HG03280 (cell line): Measurements from ENCODE around the gene EDA.
"Not testable (repeated sequence)": the region's sequence is repeated elsewhere in the genome, so short reads cannot be mapped to it uniquely, and the experiment has no call there.

Experiments
- ATAC-seq: cut with Tn5 transposase; IDR thresholded peaks from one replicate; pipeline ENCODE4 v1.9.1; 2021; ENCODE audit warnings: mild to moderate bottlenecking, moderate library complexity; ENCODE audit not compliant: unreplicated experiment

EDA gene

DNA sequence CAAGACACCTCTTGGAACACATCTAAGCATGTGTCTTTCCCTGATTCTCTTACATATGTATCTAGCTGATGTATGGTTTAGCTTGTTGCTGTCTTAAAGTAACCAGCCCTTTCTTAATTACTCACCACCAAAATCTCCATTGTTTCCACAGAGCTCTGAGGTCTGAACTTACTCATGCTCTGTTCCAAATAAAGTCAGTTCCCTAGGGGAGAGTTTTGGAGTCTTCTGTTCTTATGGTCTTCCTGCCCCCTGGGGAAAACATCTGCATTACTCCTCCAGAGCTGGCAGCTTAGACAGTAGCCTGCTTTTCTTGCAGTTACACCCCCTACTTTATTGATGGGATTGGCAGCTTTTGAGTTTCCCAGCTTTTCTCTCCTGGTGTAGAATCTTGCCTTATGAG lies 125.8 kb downstream of the EDA start:
- no peak for ATAC-seq

DNA sequence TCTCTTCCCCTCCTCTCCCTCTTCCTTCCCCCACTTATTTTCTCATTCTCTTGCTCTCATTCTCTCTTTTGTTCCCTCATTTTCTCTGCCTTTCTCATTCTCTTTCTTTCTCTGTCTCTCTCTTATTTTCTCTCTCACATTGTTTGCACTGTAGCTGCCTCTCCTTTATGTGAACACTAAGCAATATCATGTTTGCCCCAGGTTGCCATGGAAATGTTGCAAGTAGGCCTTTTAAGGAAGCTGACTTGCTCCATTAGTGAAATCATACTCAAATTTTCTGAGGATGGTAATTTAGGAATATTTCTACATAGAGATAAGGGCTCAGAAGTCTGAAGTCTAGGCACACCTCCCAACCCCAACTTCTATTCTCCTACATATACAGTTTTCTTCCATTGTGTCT lies 130.1 kb downstream of the EDA start:
- ATAC-seq, result no peak

DNA sequence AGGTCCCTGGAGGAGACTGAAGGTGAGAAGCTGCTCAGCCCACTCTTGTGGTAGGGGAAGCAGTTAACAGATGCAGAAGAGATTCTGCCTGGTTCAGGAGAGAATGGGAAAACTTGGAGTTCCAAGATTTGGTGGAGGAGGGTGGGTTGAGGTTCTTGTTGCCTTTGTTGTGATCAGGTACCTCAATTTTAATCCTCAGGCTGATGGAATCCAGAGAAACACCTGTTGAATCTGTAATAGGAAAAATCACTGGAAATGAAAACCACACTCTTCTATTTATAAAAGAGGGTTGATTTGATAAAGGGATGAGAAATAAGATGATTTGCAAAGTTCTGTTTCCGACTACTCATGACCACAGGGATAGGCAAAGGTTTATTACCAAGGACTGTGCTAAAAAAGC lies 132.1 kb downstream of the EDA start:
- ATAC-seq, result no peak

DNA sequence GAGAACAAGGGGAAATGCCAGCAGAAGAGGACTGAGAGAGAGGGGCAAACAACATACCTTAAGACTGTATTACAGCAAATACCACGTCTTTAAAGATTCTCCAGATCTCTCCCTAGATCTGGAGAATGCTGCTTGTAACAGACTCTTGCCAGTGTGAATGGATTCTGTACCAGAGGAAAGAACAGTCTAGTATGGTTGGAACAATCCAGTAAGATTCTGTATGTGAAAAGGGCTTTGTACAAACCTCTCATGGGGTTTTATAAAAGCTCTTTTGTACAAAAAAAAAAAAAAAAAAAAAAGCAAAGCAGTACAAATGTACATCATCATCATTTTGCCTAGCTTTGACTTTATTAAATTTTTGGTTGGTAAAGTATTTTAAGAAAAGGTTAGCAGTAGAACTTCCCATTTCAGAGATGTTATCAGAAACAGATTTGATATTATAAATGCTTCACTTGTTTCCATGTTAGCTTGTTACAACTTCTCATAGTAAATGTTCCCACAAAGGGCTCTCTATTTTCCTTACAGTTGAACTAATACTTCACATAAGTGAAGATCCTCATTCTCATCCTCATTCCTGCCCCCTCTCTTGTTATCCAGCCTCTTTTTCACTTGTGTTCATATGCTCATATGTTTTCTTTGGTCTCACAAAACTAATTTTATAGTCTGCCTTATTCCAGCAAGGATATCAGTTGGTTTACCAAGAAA lies 144.2 kb downstream of the EDA start:
- ATAC-seq, result no peak

DNA sequence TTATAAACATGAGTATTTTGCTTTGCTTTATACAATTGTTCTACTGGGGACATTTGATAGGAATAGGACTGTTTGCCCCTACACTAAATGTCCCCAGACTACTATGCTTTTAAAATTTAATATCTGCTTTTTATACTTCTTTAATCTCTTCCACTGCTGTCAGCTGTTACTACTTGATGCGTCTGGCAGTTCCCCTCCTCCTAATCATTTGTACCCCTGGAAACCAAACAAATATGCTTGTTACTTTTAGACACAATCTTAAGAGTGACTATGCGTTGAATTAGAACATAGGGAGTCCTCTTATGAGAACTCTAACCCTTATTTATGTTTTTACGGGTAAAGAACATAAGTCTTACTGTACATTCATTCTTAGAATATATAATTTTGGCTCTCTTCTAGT lies 145.7 kb downstream of the EDA start:
- no peak for ATAC-seq

DNA sequence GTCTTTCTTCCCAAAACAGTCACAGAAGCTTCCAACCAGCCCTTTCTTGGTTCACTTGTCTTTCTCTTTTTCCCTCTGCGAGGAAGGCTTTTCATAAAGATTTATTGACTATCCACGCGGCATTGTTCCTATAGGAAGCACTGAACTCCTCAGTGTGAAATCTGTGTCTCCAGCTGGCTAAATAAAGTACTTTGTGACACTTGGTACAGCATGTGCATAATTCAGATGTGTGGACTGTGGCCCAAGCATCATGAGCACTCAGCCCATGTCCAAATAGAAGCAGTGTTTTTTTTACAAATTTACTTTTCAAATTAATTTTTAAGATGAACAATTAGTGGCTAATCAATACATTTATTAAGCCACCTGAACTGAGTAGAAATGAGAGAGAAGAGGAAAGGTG lies 146.4 kb downstream of the EDA start:
- ATAC-seq, result no peak

DNA sequence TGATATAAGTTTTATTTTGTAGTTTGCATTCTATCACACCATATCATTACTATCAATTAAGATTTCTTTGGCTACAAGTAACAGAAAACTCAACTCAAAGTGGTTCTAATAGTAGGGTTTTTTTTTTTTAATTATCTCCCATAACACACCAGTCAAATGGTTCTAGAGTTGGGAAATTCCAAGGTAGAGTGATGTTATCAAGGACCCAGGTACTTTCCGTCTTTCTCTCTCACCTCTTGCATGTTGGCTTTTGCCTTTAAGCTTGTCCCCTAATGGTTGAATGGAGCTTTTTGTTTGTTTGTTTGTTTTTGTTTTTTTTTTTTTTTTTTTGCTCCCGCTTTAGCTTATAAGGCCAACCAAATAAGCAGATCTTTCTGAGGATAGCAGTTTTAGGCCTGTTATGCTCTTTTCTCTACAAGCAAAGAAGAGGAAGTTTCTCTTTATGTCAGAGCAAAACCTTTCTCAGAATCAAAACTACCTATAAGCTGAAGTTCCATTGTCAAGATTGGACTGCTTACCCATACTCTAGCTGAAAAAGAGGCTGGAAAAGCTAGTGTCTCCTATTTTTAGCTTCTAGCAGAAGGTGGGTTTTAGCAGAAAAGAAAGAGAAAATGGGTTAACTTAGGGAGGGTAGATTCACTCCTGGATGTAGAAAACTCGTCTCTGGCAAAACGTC lies 177.5 kb downstream of the EDA start:
- no peak for ATAC-seq

DNA sequence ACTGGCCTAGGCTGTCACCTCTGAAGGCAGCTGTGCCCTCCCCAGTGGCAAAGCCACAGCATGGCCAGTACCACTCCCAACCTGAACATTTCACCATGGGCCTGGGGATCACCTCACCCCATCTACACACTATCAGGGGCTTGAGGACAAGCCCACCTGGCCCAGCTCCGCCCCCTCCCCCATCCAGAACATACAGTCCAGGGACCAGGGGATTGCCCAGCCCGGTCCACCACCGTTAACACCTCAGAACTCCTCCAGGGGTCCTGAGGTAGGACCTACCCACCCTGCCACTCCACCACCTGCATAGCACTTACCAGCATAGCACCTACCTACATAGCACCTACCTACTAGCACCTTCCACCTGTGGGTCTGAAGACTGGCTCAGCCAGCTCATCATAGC lies 179.8 kb downstream of the EDA start:
- ATAC-seq, result no peak

DNA sequence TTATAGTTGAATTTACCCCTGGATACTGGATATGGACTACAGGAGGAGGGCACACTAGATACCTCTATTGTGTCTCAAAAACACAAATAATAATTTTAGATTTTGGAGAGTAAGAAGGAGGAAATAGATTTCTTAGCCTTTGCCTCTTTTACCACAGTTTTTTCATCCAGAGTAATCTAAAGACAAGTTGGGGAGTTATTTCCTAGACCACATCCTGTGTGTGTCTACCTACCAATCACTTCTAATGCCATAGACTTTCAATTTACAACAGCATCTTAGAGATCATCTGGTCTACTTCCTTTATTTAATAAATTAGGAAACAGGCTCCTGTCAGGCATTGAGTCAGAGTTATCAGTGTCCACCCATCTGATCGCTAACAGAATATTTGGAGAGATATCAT lies 191.5 kb downstream of the EDA start:
- no peak for ATAC-seq

DNA sequence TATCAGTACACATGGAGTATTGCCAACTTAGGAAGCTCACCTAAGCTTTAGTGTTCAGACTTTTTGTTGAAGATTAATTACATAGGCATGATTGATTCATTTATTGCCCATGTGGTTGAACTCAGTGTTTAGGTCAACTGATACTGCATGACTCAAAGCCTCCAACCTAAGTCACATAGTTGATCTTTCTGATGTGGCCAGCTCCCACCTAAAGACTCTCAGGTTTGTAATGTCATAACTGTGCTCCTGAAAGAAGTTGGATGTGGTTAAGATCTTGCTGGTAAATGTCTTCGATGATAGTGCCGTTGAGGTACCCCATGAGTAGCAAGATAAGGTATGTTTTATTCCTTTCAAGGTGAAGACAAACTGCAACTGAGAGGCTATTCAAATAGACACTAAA lies 192.5 kb downstream of the EDA start:
- ATAC-seq, result no peak

DNA sequence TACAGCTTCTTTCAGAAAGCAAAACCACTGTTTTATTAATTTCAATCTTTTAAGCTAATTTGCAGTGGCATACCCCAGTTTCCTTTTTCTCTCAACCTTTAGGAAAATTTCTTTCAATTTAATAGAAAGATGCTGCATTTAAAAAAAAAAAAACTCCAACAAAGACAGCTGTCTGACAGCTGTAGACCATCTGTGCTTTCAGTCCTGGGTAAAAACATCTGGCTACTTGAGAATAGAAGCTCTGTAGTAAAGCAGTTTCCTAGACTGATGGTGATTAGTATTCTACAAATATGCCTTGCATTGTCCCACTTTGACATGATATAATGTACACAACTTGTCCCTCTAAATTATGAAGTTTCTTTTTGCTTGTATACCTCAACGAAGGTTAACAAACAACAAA lies 197.8 kb downstream of the EDA start:
- no peak for ATAC-seq

DNA sequence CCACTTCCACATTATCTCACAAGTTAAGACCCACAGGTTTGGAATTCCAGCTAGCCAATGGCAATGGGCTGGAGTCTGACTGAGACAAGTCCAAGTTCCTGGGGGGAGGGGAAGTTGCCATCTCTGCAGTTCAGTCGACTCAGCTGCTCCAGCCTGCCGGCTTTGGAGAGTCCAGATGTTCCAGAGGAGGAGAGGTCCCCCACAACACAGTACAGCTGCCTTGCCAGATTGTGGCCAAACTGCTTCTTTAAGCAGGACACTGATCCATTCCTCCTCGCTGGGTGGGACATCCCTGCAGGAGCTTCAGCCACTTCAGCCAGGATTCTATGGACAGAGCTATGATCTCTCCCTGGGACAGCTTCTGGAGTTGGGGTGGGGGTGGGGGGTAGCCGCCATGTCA lies 199.2 kb downstream of the EDA start:
- no peak for ATAC-seq

DNA sequence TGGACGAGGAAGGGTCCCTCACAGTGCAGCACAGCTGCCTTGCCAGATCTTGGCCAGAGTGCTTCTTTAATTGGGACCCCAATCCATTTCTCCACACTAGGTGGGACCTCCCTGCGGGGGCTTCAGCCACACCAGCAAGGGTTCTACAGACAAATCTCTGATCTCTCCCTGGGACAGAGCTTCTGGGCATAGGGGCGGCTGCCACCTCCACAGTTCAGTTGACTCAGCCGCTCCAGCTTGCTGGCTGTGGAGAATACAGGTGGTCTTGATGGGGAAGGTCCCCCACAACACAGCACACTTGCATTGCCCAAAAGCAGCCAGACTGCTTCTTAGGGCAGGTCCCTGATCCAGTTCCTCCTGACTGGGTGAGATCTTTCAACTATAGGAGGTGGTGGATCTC lies 199.6 kb downstream of the EDA start:
- ATAC-seq, result no peak

DNA sequence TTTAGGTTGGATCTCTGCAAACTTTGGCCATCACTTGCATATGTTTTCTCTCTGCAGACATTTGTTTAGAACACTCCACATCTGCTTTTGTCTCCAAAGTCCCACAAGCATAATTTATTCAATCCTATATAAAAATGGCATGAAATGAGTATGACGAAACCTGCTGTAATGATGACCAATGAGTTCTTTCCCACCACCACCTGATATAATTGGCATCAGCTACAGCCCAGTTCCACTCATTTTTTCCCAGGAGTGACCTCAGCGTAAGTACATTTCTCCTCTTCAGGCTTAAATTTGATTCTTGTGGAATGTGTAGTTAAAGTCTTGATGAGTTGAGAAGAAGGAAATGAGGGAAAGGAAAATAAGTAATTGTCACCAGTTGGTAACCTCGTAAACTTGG lies 228.7 kb downstream of the EDA start:
- ATAC-seq, result no peak

DNA sequence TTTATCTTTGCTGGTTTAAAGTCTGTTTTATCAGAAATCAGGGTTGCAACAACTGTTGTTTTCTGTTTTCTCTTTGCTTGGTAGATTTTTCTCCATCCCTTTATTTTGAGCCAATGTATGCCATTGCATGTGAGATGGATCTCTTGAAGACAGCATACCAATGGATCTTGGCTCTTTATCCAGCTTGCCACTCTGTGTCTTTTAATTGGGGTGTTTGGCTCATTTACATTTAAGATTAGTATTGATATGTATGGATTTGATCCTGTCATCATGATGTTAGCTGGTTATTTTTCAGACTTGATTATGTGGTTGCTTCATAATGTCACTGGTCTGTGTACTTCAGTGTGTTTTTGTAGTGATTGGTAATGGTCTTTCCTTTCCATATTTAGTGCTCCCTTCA lies 244.1 kb downstream of the EDA start:
- not testable (repeated sequence) for ATAC-seq

DNA sequence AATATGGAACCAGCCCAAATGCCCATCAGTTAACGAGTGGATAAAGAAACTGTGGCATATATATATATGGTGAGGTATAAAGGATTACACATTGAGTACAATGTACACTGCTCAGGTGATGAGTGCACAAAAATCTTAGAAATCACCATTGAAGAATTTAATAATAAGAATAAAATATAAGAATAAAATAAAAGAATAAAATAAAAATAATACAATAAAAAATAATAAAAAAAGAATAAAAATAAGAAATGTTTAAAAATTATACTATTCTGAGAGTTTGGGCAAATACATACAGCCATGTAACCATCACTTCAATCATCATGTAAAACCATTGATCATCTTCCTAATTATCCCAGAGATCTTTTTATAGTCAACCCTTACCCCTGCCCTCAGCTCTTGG lies 260.3 kb downstream of the EDA start:
- no peak for ATAC-seq

DNA sequence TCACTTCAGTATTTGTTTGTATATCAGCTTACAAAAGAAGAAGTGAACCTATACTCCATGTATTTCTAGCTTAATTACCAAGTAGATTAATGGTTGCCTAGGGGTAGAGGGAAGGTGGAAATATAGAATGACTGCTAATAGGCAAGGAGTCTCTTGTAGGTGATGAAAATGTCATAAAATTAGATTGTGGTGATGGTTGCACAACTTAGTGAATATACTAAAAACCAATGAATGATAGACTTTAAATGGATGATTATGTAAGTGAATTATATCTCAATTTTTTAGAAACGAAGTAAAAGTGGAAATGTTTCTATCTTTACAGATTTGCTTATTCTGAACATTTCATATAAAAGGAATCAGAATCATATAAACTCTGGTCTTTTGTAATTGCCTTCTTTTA lies 268.3 kb downstream of the EDA start:
- no peak for ATAC-seq

DNA sequence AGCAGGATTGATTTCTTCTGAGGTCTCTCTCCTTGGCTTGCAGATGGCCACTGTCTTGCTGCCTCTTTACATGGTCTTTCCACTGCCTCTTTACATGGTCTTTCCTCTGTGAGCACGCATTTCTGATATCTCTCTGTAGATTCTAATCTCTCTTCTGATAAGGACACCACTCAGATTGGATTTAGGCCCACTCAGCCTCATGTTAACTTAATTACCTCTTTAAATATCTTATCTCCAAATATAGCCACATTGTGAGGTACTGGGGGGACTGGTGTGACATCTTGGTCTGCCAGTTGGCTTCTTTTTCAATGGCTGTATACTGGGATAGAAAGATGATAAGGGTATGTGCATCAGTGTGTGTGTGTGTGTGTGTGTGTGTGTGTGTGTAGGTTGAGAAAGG lies 280.1 kb downstream of the EDA start:
- no peak for ATAC-seq

DNA sequence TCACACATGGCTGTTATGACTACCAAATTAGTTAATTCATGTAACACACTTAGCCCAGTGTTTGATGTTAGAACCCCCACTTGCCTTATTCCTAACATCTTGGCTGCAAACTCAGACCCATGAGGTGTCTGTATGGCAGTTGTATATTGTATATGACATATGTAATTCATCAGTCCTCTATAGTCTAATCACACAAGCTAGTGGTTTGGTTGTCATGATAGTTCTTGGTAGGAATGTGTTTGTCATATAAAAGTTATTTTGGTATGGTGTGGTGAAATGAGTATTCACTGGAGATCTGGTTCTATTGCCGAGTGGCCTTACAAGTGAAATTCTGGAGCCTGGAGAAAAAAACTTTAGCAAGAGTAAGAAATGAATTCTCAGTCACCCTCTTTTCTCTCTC lies 284.6 kb downstream of the EDA start:
- ATAC-seq, result no peak

DNA sequence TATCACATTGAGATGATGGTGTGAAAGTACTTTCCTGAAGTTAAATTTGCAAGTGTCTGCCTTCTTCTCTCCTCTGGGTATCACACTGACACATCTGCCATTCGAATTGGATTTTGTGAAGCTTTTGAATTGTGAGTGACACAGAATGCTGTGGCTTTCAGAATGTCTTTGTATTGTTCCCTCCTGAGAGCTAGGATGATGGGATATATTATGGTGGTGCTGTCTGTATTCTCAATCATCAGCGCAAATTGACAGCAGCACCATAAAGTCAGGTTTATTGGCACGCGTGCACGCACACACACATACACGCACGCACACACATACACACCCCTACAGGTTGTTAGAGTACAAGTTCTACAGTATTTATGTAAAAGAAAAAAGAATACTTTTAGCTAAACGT lies 290.5 kb downstream of the EDA start:
- no peak for ATAC-seq

DNA sequence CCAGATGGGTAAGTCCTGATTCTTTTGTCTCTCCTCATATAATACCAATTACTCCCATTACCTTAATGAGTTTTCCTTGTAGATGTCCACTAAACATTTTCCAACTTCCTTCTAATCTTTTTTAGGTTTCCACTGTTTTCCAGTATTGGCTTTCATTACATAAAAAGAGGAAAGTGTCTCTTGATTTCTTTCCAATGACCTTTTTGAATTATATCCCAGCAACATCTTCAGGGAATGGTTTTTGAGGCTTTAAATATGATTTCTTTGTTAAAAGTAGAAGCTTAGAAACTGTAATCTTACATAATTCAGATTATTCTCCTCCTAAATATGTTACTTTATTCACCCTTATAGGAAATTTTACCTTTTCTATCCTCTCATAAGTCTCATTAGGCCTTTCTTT lies 298.9 kb downstream of the EDA start:
- no peak for ATAC-seq

DNA sequence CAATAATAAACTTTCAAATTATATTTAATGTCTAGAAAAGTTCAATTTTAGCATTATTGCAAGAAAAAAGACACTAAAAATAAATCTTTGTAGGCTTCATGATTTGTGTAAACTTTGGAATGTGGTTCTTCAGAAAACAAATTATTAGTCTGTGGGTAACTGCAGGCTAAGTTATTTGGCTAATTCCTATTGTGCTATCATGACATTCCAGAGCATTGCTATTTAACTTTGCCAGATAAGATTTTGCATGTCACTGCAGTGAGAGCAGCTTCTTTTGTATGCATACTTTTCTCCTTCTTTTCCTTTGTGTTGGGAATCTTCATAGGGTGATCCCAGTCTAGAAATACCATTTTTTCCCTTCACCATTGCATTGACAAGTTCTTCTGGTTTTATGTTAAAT lies 303.8 kb downstream of the EDA start:
- no peak for ATAC-seq

DNA sequence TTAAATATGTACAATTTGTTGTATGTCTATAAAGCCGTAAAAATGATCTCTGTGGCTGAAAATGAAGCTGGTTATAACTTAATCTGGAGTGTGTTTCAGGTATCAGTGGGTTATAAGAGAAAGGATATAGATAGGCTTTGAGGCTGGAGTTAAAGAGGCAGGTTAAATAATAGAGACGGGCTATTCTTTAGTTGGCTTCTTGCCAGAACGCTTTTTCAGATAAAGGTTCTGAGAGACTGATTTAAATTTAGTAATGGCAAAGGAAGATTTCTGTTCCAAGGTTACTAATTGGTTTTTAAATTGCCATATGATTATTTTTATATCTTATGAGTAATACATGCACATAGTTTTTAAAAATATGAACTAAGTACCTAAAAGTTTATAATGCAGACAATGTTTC lies 316.4 kb downstream of the EDA start:
- no peak for ATAC-seq
